ENCODE measurements around the gene CD34.

The CD34 gene

GRCh38 chr1:207851696-207852095 lies 59.2 kb downstream of the CD34 start:
- no peak for DNase-seq

- DNase-seq, result no peak
Observed at GRCh38 chr1:207850621-207851407, 60.1 kb downstream of the CD34 start.

- DNase-seq, result no peak
Observed at GRCh38 chr1:207849646-207850045, 61.3 kb downstream of the CD34 start.

GRCh38 chr1:207849016-207849415 lies 61.9 kb downstream of the CD34 start:
- DNase-seq, result no peak

GRCh38 chr1:207848234-207848633 lies 62.7 kb downstream of the CD34 start:
- no peak for DNase-seq

GRCh38 chr1:207847116-207847515 lies 63.8 kb downstream of the CD34 start:
- no peak for DNase-seq

GRCh38 chr1:207845109-207845508 lies 65.8 kb downstream of the CD34 start:
- no peak for DNase-seq

- DNase-seq, result no peak
Observed at GRCh38 chr1:207844371-207844770, 66.6 kb downstream of the CD34 start.

DNA sequence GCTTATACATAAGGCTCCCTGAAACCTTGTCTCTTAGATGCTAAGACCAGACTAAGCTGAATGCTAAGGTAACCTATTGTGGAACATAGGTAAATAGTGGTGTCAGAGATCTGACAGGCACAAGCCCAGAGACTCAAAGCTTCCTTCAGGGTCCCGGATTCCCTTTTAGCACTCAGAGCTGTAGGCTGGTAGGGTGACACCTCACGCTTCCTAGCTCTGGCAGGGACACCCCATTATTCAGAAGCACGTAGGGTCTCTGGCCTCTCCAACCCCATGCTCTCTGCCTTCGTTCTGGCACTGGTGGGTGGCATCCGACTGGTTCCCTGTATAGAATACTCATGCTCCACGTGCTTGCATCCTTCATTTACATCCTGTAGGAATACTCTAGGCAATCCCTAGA lies 68.4 kb downstream of the CD34 start:
- no peak for DNase-seq

DNA sequence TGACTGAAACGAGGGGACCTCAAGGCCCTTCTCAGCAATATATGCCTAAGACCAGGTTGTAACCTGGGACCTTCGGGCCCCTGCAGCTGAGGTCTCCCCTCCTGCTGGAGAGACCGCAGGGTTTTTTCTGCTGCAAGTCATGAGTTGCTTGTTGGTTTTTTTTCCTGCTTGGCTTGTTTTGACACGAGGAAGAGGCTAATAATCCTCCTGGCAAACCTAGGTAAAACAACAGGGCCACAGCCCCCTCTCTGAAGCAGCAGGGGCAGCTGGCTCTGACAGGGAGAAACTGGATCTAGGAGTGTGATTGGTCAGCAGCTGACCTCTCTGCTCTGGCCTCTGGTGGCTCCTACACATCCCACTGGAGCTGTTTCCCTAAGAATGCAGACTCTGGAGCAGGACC lies 69.0 kb downstream of the CD34 start:
- DNase-seq, result no peak

DNA sequence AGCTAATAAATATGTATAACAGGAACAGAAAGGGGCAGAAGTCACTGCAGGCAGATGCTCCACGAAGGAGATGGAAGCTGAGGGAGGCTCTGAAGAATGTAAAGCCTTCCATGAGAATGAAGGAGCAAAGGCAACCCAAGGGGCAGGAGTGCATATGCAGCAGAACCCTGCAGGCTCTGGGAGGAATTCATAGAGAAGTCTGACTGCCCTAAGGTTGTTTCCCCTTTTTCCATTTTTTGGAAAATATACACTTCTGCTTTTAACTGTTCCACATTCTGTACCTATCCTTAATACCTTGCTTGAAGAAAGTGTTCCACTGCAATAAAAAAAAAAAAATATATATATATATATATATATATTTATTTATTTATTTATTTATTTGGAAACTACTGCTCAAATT lies 69.6 kb downstream of the CD34 start:
- DNase-seq, result no peak

DNA sequence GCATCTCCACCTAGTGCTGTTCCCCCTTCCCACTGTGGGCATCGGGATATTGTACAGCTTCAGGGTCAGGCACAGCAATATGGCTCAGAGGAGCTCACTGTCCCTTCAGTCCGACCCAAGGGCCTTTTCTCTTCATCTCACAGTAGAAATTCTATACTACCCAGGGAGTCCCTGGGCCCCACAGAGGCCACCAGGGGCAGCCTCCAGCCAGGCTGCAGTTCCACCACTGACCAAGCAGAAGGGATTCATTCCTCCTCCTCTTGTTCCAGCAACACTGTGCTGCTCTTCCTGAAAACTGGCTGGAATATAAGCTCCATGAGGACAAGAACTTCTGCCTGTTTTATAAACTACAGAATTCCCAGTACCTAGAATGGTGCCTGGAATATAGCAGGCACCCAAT lies 70.5 kb downstream of the CD34 start:
- no peak for DNase-seq

DNA sequence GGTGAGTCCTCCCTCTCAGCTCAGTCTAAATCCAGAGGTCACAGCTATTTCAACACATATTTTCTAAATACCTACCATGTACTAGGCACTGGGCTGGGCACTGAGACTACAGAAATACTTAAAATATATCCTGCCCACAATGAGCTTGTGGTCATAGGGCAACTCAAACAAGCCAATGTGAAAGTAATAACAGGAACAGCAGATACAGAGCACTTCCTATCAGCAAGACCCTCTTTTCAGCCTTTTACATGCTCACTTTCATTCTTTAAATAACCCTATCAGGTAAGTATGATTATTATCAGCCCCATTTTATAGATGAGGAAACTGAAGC lies 71.9 kb downstream of the CD34 start:
- no peak for DNase-seq

DNA sequence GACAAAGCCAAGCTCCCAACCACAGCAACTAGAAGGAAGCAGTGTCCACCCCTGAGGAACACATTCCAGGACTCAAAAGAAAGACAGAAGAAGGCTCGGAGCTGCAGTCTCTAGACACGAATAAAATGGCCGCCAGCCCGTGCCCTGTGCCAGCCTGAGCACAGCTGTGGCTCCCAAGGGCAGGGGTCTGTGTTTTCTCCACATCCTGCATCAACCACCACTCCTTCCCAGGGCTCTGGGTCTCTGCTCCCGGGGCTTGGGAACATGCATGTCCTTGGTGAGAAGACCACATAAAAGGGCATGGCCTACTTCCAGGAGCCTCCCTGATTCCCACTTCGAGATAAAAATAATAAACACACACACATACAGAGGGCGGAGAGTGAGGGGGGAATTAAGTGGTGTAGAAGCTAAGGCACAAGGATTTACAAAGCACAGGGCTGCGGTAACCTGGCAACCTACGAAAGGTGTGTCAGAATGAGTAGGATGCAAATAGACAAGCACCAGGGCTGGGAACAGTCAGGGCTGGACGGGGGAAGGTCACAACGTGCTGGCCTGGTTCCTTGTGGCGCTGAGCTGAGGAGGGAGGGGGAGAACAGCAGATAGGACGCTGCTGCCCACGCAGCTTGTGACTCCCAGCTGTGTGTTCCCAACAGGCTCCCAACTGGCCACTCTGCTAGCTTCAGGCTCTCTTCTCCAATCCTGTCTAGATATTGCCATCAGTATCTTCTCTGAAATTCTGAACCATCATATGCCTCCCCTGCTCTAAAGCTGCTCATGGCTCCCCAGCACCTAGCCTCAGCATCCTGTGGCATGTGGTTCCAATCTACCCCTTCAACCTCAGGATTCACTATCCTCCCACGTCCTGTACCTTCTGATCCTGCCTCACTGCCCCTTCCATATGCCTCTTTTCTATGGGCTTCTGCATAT lies 72.5 kb downstream of the CD34 start:
- DNase-seq, result no peak

- no peak for DNase-seq
Observed at GRCh38 chr1:207837673-207838072, 73.3 kb downstream of the CD34 start.

- no peak for DNase-seq
Observed at GRCh38 chr1:207836591-207837347, 74.2 kb downstream of the CD34 start.

DNA sequence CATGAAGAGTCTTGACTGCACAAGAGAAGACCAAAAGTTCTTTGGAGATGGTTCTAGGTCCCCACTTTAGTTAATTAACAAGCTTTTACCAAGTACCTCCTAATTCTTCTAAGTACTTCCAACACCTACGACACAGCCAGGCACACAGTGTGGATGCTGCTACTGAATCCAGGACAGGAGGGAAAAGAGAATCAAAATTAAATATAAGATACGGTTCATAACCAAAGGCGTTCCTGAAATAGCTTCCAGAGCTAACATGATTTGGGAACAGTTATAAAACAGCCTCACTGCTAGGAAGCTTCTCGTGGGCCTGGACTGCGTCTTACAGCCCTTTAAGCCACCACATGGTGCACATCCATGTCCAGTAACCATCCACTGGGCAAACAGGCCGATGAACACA lies 75.0 kb downstream of the CD34 start:
- DNase-seq, result no peak

DNA sequence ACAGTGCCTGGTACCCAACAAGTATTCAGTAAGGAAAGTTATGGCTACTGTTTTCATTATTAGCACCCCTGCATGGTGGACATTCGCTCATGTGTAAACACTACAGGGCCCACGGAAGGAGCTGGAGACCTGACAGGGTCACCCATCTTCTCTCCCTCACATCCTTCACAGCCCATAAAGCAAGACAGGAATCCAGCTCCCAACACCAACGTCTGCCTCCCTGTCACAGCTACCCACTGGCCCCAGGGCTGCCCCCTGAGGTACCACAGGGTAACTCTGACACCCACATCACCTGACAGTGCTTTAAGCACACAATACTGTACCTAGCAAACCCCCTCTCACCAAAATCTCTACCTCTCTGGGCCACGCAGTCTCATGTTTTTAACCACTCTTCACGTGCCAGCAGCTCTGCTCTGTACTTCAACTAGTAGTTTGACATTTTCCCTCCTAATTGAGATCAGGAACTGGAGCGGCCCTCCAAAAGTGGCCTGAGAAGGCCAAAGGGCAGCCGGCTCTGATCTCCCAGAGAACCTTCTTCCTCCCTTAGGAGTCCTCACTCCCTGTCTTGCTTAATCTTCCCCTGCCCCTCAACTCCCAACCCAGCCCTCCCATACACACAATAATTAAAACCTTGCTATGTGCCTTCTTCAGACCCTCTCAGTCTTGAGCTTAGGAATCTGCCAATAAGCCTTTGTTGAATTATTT lies 76.8 kb downstream of the CD34 start:
- DNase-seq, result no peak

DNA sequence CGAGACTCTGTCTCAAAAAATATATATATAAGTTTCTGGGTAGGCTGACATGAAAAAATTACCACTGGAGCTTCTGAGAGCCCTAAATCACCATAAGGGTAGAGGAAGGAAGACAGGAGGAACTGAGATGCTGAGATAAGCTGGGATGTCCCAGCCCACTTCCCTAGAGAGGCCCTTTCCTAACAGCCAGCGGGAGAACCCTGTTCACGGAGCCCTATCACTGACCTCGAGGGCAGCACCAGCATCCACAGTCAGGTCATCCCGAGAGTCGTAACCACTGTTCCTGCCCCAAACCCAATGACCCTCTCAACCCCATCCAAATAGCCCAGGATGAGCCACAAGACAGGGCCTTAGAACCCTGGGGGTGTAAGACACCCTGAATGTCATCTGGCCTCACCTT lies 77.5 kb downstream of the CD34 start:
- no peak for DNase-seq

- no peak for DNase-seq
Observed at GRCh38 chr1:207832796-207833195, 78.1 kb downstream of the CD34 start.

- DNase-seq, result no peak
Observed at GRCh38 chr1:207831517-207832327, 79.2 kb downstream of the CD34 start.

All from cerebellar nuclear complex (tissue), 1 donor.